Coronary artery (tissue), 2 donors: ENCODE measurements around the gene TLK2.
"Not testable (repeated sequence)": the region's sequence is repeated elsewhere in the genome, so short reads cannot be mapped to it uniquely, and the experiment has no call there.

Experiments
- DNase-seq: peaks from one replicate; pipeline ENCODE4 v3.0.0-alpha.2; 2017; ENCODE audit warnings: low spot score
- H3K27ac ChIP-seq, 2 donors: fragments of 200-600 bp; sonication (generic); one replicate each; pipeline ENCODE4 v1.5.1; 2016 to 2019
- H3K4me3 ChIP-seq: fragments of 200-600 bp; sonication (generic); 2 replicates; pipeline ENCODE4 v1.5.1; 2016; ENCODE audit warnings: mild to moderate bottlenecking, moderate library complexity
- TF ChIP-seq, protein P1 (sequence below): fragments of 200-600 bp; sonication (generic); IDR thresholded peaks from one replicate; pipeline ENCODE4 v1.5.1; 2019; ENCODE audit warnings: antibody characterized with exemption

The TLK2 gene

DNA sequence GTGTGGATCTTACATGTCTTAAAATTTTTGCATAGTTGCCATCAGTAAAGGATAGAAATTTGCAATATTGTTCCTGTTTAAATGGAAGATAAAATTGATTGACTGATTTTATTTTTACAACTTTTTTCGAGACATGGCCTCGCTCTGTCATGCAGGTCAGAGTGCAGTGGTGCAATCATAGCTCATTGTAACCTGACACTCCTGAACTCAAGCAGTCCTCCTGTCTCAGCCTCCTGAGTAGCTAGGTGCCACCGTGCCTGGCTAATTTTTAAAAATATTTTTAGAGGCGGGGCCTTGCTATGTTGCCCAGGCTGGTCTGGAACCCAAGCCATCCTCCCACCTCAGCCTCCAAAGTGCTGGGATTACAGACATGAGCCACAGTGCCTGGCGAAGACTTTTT lies 42.7 kb downstream of the TLK2 start:
- H3K4me3 ChIP-seq, H3K27ac ChIP-seq, DNase-seq: not testable (repeated sequence)

DNA sequence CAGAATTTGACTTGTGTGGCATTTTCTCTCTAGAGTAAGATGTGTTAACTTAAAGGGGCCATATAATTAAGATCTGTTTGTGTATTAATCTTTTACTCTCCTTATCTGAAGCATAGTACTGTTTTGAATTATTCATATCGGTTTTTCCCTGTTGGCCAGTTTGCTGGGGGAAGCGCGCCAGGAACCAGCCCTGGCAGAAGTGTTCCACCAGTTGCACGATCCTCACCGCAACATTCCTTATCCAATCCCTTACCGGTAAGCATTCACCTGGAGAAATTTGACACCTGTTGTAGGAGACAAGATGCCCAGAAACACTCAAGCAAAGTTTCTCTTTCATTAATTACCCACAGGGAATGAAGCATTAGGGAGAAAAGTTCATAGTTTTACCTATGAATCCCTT lies 45.5 kb downstream of the TLK2 start:
- not testable (repeated sequence) for DNase-seq, H3K27ac ChIP-seq, H3K4me3 ChIP-seq

DNA sequence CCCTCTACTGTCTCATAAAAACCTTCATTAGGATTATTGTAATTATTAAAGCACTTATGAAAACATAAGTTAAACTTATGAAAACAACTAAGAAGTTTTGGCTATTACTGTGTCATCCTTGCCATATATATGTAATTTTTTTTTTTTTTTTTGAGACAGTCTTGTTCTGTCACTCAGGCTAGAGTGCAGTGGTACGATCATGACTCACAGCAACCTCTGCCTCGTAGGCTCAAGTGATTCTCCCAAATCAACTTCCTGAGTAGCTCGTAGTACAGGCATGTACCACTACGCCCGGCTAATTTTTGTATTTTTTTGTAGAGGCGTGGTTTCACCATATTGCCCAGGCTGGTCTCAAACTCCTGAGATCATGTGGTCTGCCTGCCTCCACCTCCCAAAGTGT lies 46.7 kb downstream of the TLK2 start:
- not testable (repeated sequence) for DNase-seq, H3K4me3 ChIP-seq, H3K27ac ChIP-seq

DNA sequence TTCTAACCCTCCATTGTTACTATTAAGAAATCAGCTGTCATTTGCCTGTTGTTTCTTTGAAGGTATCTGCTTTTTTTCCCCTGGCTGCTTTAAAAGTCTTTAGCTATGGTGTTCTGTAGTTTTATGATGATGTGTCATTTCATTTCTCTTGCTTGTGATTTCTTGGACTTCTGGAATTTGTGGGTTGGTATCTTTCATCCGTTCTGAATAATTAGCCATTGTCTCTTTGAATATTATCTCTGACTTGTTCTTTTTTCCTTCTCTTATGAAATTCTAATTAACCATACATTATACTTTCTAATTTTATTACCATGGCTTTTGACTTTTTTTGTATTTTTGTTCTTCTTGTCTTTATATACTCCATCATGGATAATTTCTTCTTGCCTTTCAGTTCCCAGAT lies 52.3 kb downstream of the TLK2 start:
- not testable (repeated sequence) for DNase-seq, H3K4me3 ChIP-seq, H3K27ac ChIP-seq

DNA sequence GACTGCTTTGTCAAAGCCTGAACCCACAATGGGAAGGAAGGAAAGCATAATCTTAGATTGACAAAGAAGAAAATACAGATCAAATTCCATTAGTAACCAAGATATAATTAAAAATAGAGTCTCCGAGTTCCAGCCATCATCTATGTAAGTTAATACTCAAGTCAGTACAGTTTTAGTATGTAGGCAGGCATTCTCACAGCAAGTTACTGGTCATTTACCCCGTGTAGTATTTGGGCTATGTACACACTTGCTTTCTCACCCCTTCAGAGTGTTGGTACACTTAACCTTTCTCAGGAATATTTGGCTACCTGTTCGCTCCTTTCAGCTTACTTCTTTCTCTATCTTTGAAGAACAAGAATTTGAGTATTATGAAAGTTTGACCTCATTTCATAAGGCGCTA lies 57.9 kb downstream of the TLK2 start:
- not testable (repeated sequence) for H3K4me3 ChIP-seq, DNase-seq, H3K27ac ChIP-seq

DNA sequence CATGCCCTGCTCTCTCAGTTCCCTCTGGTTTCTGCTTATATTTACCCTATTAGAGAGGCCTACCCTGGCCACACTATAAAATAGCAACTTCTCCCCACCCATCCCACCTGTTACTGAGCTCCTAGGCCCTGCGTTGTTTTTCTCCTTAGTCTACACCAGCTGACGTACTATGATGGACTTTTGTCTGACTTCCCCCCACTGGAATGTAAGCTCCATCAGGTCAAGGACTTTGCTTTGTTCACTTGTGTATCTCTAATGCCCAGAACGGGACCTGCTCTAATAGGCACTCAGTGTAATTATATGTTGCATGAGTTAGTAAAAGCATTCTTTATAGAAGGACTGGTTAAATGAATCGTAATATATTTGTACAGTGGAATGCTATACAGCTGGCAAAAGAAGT lies 62.4 kb downstream of the TLK2 start:
- not testable (repeated sequence) for H3K4me3 ChIP-seq, DNase-seq, H3K27ac ChIP-seq

DNA sequence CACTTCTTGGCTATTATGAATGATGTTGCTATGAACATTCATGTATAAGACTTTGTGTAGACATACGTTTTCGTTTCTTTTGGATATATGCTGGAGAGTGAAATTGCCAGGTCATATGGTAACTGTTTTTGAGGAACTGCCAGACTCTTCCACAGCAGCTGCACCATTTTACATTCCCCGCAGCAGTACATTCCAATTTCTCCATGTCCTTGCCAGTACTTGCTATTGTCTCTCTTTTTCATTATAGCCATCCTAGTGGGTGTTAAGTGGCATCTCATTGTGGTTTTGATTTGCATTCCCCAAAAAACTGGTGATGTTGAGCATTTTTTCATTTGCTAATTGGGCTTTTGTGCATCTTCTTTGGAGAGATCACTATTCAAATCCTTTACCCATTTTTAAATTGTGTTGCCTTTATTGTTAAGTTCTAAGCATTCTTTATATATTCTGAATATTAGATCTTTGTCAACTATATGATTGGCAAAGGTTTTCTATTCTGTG lies 64.7 kb downstream of the TLK2 start:
- not testable (repeated sequence) for H3K27ac ChIP-seq, DNase-seq, H3K4me3 ChIP-seq

DNA sequence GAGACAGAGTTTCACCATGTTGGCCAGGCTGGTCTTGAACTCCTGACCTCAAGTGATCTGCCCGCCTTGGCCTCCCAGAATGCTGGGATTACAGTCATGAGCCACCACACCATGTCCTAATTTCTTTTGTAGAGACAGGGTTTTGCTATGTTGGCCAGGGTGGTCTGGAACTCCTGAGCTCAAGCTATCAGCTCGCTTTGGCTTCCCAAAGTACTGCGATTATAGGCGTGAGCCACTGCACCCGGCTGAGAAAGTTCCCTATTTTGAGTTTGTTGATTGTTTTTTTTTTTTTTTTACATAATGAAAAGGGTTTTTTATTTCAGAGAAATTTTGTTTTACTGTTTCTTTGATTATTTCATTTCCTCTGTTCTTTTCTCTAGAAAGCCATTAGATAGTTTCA lies 67.4 kb downstream of the TLK2 start:
- not testable (repeated sequence) for H3K4me3 ChIP-seq, H3K27ac ChIP-seq, DNase-seq

DNA sequence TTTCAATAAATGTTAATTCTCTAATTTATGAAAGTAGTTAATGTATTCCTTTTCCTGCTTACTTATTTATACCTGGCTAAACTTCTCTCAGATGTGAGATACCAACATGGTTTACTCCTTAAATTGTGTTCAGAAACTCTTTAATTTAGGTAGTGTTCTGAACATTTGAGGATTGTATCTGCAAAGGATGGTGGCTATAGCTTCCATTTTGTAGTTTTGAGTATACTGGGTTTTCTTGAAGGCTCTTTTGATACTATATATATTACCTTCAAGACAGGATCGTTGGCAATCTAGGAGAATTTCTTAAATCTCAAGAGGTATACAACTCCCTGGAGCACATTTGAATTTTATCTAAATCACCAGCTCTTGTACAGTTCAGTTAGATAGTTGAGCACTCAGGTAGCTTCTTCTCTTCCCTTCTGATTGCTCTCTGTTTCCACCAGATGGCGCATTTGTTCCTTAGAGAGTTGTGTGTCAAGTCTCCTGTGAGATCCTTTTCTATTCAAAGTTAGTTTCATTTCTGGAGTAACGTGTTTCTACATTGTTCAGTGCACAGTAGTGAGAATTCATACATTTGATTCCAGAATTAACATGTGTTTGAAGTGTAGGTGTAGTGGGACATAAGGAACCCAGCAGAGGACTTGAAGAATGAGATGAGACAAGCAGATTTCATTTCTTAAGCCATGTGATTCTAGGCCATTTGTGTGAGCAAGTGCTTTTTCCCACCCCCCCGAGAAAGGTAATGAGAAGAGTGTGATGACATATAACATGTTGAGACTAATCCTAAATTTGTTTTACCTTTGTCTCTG lies 74.4 kb downstream of the TLK2 start:
- DNase-seq, H3K27ac ChIP-seq, H3K4me3 ChIP-seq: not testable (repeated sequence)

DNA sequence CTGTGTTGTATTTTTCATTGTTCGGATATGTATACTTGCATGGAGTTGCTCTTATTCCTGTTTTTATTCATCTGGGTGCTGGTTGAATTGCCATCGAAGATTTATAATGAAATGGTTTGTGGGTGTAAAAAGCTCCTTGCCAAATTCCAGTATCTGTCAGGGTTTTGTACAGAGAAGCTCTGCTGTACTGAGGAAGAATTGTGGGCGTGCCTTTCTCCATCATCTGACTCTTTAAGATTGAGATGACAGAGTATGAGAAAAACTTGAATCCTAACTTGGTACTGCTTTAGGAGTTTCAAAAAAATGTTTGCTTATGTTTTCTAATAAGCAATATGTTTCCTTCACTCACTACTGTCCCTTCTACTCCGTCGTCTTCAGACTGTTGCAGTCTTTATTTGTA lies 78.9 kb downstream of the TLK2 start:
- DNase-seq, H3K27ac ChIP-seq, H3K4me3 ChIP-seq: not testable (repeated sequence)

DNA sequence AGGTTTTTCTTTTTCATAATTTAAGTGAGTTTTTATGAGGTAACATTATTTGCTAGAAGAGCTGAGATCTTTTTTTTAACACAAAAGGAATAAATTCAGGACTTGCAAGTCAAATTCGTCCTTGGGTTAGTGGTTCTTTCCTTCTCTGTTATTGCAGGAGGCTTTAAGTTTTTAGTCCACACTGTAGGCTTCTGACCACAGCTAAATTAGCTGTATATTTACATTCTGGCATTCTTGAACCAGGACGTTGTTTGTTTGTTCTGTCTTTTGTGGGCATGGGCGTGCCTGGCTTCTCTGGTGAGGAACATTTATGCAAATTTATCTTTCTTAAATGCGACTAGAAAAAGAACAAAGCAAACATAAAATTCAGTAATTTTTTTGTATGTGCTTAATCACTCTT lies 80.3 kb downstream of the TLK2 start:
- not testable (repeated sequence) for DNase-seq, H3K4me3 ChIP-seq, H3K27ac ChIP-seq

DNA sequence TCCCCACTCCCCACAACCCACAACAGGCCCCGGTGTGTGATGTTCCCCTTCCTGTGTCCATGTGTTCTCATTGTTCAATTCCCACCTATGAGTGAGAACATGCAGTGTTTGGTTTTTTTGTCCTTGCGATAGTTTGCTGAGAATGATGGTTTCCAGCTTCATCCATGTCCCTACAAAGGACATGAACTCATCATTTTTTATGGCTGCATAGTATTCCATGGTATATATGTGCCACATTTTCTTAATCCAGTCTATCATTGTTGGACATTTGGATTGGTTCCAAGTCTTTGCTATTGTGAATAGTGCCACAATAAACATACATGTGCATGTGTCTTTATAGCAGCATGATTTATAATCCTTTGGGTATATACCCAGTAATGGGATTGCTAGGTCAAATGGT lies 82.3 kb downstream of the TLK2 start:
- not testable (repeated sequence) for H3K27ac ChIP-seq, DNase-seq

DNA sequence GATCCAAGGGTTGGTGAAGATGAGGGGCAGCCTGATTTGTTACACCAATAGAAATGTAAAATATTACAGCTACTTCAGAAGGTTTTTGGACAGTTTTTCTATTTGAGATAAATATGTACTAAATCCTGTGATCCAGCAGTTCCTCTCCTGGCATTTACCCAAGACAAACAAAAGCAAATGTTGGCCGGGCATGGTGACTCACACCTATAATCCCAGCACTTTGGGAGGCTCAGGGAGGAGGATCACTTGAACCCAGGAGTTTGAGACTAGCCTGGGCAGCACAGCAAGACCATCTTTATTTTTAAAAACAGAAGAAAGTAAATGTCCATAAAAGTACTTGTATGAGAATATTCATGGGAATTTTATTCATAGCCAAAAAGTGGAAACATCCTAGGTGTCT lies 84.0 kb downstream of the TLK2 start:
- Histone ChIP-seq H3K27ac (no peak overlapping the region), H3K4me3 (no peak overlapping the region)
- DNase-seq: no peak
- TF ChIP-seq, protein P1, sequence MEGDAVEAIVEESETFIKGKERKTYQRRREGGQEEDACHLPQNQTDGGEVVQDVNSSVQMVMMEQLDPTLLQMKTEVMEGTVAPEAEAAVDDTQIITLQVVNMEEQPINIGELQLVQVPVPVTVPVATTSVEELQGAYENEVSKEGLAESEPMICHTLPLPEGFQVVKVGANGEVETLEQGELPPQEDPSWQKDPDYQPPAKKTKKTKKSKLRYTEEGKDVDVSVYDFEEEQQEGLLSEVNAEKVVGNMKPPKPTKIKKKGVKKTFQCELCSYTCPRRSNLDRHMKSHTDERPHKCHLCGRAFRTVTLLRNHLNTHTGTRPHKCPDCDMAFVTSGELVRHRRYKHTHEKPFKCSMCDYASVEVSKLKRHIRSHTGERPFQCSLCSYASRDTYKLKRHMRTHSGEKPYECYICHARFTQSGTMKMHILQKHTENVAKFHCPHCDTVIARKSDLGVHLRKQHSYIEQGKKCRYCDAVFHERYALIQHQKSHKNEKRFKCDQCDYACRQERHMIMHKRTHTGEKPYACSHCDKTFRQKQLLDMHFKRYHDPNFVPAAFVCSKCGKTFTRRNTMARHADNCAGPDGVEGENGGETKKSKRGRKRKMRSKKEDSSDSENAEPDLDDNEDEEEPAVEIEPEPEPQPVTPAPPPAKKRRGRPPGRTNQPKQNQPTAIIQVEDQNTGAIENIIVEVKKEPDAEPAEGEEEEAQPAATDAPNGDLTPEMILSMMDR: no peak

More for the DNA sequence above, 82.3 kb downstream of the TLK2 start:
- not testable (repeated sequence) for H3K4me3 ChIP-seq

DNA sequence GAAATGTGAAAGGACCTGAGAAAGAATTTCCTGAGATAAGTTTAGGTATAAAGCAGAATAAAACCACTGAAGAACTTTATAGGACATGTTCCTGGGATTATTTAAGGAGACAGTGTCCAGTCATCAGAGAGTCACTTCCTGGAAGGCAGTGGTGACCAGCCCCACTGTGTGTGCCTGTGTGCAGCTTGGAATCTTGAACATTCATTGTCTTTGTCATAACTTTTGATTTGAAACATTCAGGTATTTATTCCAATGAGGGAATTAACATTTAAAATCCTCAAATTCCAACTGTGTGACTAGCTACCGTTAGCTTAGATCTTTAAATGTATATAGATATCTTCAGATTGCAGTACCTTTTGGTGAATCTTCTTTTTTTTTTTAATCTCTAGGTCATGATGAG lies 87.2 kb downstream of the TLK2 start:
- no peak for DNase-seq
- Histone ChIP-seq H3K4me3 (no peak overlapping the region), H3K27ac (no peak overlapping the region)
- TF ChIP-seq, protein P1: no peak
